Endothelial cell of umbilical vein (primary cell): ENCODE data around the gene ZNF689. TPM values are rescaled to one million over a fixed set of nuclear protein-coding genes. Genes with fewer than 3 reads are reported as not detected.

ENCODE experiments used
- BruUV-seq: library from RNA; stranded (reverse); fragments of 400-500 nt; replicated peaks from 2 replicates; lab custom pipeline; 2021; lab: Mats Ljungman, UMichigan
- CTCF ChIA-PET: fragments of 300-600, 350-600 bp; sonication (Branson Sonifier 250); formaldehyde crosslinking; loops from one replicate; lab custom pipeline; 2021; ENCODE audit warnings: antibody characterized with exemption, inconsistent platforms; lab: Charles Lee
- POLR2A ChIA-PET: fragments of 300-600, 350-600 bp; sonication (Branson Sonifier 250); formaldehyde crosslinking; loops from one replicate; lab custom pipeline; 2021; ENCODE audit warnings: antibody characterized with exemption, inconsistent platforms; lab: Charles Lee
- DNase-seq: peaks from one replicate; pipeline ENCODE4 v3.0.0-alpha.2; 2011; ENCODE audit warnings: low read depth, low spot score
- FAIRE-seq: peaks from 2 replicates; lab custom pipeline; 2011; peaks lifted over from hg19 to GRCh38; lab: Jason Lieb, UNC
- H2AFZ ChIP-seq: 2 replicates; pipeline ENCODE4 v1.6.0; 2012; ENCODE audit warnings: low read depth, low read length, control low read depth, inconsistent platforms
- H3K27ac ChIP-seq: 2 replicates; pipeline ENCODE4 v1.5.1; 2011; ENCODE audit warnings: low read depth, mild to moderate bottlenecking, control low read depth, low read length, moderate library complexity; ENCODE audit not compliant: insufficient read depth
- H3K27me3 ChIP-seq, 2 experiments: 2 replicates each; pipeline versions ENCODE4 v1.6.0 to v1.6.1; 2011; ENCODE audit warnings: low read length in 2 of 2, mixed read lengths in 1 of 2; ENCODE audit not compliant: control insufficient read depth in 2 of 2, insufficient read depth in 2 of 2
- H3K36me3 ChIP-seq, 2 experiments: 2 replicates in 1 of 2; 3 replicates in 1 of 2; pipeline ENCODE4 v1.5.1; 2011; ENCODE audit warnings: low read length in 2 of 2, mild to moderate bottlenecking in 1 of 2, moderate library complexity in 1 of 2; ENCODE audit not compliant: control insufficient read depth in 2 of 2, insufficient read depth in 2 of 2; ENCODE audit errors: extremely low read depth in 1 of 2
- H3K4me1 ChIP-seq: 3 replicates; pipeline ENCODE4 v1.5.1; 2011; ENCODE audit warnings: mild to moderate bottlenecking, low read length; ENCODE audit not compliant: control insufficient read depth, insufficient read depth; ENCODE audit errors: extremely low read depth
- H3K4me2 ChIP-seq: 2 replicates; pipeline ENCODE4 v1.6.1; 2011; ENCODE audit warnings: low read length, control low read depth, mixed read lengths; ENCODE audit not compliant: insufficient read depth
- H3K4me3 ChIP-seq, 3 experiments: fragments of 200-600 bp in 1 of 3; sonication (generic), shearing (Covaris generic) in 1 of 3; replicated peaks in 1 of 3; 2 replicates each; pipeline ENCODE4 v1.5.1; 2011 to 2016; ENCODE audit warnings: control low read depth in 3 of 3, low read length in 3 of 3, mild to moderate bottlenecking in 2 of 3, inconsistent platforms in 1 of 3, low read depth in 1 of 3, moderate library complexity in 1 of 3; ENCODE audit not compliant: insufficient read depth in 1 of 3
- H3K79me2 ChIP-seq: 2 replicates; pipeline ENCODE4 v1.6.0; 2012; ENCODE audit warnings: low read length, inconsistent platforms; ENCODE audit not compliant: control insufficient read depth, insufficient read depth
- H3K9ac ChIP-seq: replicated peaks from 2 replicates; pipeline ENCODE3; 2011; ENCODE audit warnings: low read length, control low read depth; ENCODE audit not compliant: insufficient read depth; ENCODE audit errors: extremely low read depth
- H3K9me1 ChIP-seq: replicated peaks from 3 replicates; pipeline ENCODE4 v1.6.0; 2011; ENCODE audit warnings: mild to moderate bottlenecking, low read length; ENCODE audit not compliant: control insufficient read depth, insufficient read depth; ENCODE audit errors: extremely low read depth
- H3K9me3 ChIP-seq: replicated peaks from 2 replicates; pipeline ENCODE4 v1.5.1; 2012; ENCODE audit warnings: low read length, inconsistent platforms; ENCODE audit not compliant: control insufficient read depth, insufficient read depth
- H4K20me1 ChIP-seq: replicated peaks from 2 replicates; pipeline ENCODE3; 2011; ENCODE audit warnings: mild to moderate bottlenecking, low read length; ENCODE audit not compliant: control insufficient read depth, insufficient read depth; ENCODE audit errors: extremely low read depth
- CTCF ChIP-seq, 2 donors: IDR thresholded peaks; 1 replicate in 1 of 2; 2 replicates in 1 of 2; pipeline ENCODE4 v1.5.1; 2011; ENCODE audit warnings: low read length in 2 of 2, mild to moderate bottlenecking in 2 of 2, moderate library complexity in 2 of 2, control low read depth in 1 of 2, inconsistent platforms in 1 of 2, low read depth in 1 of 2; ENCODE audit not compliant: insufficient read depth in 1 of 2; ENCODE audit errors: extremely low read depth in 1 of 2
- EZH2 ChIP-seq: IDR thresholded peaks from 2 replicates; pipeline ENCODE4 v1.6.1; 2012; ENCODE audit warnings: borderline replicate concordance, low read depth, mild to moderate bottlenecking, moderate library complexity, low read length, inconsistent platforms; ENCODE audit not compliant: severe bottlenecking
- FOS ChIP-seq: IDR thresholded peaks from 2 replicates; pipeline ENCODE4 v1.6.1; 2011; ENCODE audit warnings: mild to moderate bottlenecking, low read length, moderate library complexity, borderline replicate concordance; ENCODE audit not compliant: insufficient read depth
- GATA2 ChIP-seq: IDR thresholded peaks from 2 replicates; pipeline ENCODE4 v1.7.0; 2011; ENCODE audit warnings: low read depth, mild to moderate bottlenecking, moderate library complexity, mixed read lengths, low read length; ENCODE audit not compliant: insufficient read length, insufficient read depth
- JUN ChIP-seq: IDR thresholded peaks from 2 replicates; pipeline ENCODE4 v1.6.1; 2011; ENCODE audit warnings: borderline replicate concordance, low read depth; ENCODE audit not compliant: insufficient read length, insufficient read depth
- MYC ChIP-seq: IDR thresholded peaks from one replicate; pipeline ENCODE4 v1.6.1; 2011; ENCODE audit warnings: mild to moderate bottlenecking, low read depth, low read length
- POLR2A ChIP-seq: IDR thresholded peaks from 2 replicates; pipeline ENCODE4 v1.6.1; 2012; ENCODE audit warnings: low read depth, mild to moderate bottlenecking, control low read depth, low read length
- POLR2AphosphoS5 ChIP-seq: IDR thresholded peaks from 2 replicates; pipeline ENCODE4 v1.6.1; 2012; ENCODE audit warnings: low read depth, mild to moderate bottlenecking, control low read depth, low read length, moderate library complexity; ENCODE audit not compliant: insufficient read depth
- dilution Hi-C: fragments of 300-500 bp; cut with MboI; formaldehyde crosslinking; loops from one replicate; pipeline ENCODE4 v1.15.0; 2019; ENCODE audit warnings: low sequenced_read_pairs; ENCODE audit not compliant: extremely low pct_ligation_motif_present
- intact Hi-C: fragments of 100-400 bp; cut with micrococcal nuclease; formaldehyde crosslinking; loops from one replicate; pipeline ENCODE4 v1.10.0; 2022
- polyA plus RNA-seq, 4 experiments: library from polyadenylated mRNA; depleted of rRNA in 3 of 4; stranded (reverse) in 3 of 4; unstranded in 1 of 4; fragments of >200 nt; gene quantifications; 2 replicates each; pipeline versions ENCODE4 v1.2.1 to v1.2.3, GENCODE V29; 2011 to 2012; ENCODE audit warnings: missing spikeins in 1 of 4
- total RNA-seq: library from RNA; stranded (reverse); gene quantifications from 2 replicates; pipeline ENCODE4 v1.2.3, GENCODE V29; 2021
- TF ChIP-seq, protein P1 (sequence below): IDR thresholded peaks from 2 replicates; pipeline ENCODE4 v1.6.1; 2011; ENCODE audit not compliant: insufficient read depth, insufficient read length

ZNF689 gene
- total and polyA plus RNA-seq, 2 donors (not counting 3 experiments of a cell fraction or from before 2014, with no cell fraction given): 7.5 to 8.4 TPM

GRCh38 chr16:30600929-30601328 lies 9.3 kb downstream of the ZNF689 start:
- no peak overlapping the region for H3K4me2 ChIP-seq
- no peak overlapping the region for H3K4me3 ChIP-seq
- ChIA-PET POLR2A (no interaction called here), CTCF (interaction anchor here (1.2 to 2.9 kb wide), 3 partner anchors 14 to 171 kb away, joined by 6 to 15 read pairs (median 7); partner anchors contain the start of gene DCTPP1)
- TF ChIP-seq FOS (no peak), GATA2 (no peak), EZH2 (no peak), POLR2A (no peak), MYC (no peak), JUN (no peak), CTCF (IDR thresholded peaks at IDR 0.05; ENCODE audit: extremely low read depth in 1 of 2, insufficient read depth in 1 of 2, low read depth in 1 of 2, low read length in 2 of 2) (no peak), POLR2AphosphoS5 (no peak)
- TF ChIP-seq, protein P1, sequence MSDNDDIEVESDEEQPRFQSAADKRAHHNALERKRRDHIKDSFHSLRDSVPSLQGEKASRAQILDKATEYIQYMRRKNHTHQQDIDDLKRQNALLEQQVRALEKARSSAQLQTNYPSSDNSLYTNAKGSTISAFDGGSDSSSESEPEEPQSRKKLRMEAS: no peak
- FAIRE-seq: no peak
- H3K4me1 ChIP-seq: no peaks in the 10 kb centered on the region
- no peak for DNase-seq
- dilution Hi-C loops (no loop called here), intact Hi-C loops (no loop called here)
- H3K9me1 ChIP-seq: no peaks in the 10 kb centered on the region
- H3K9ac ChIP-seq: no peak overlapping the region
- no peaks in the 10 kb centered on the region for H3K79me2 ChIP-seq
- H2AFZ ChIP-seq: no peak overlapping the region
- H3K27me3 ChIP-seq: no peaks in the 10 kb centered on the region
- H3K36me3 ChIP-seq: peaks cover 0 to 18% of the 10 kb centered on the region in 2 experiments
- no peak overlapping the region for H3K27ac ChIP-seq
- no peaks in the 10 kb centered on the region for H4K20me1 ChIP-seq
- no peaks in the 10 kb centered on the region for H3K9me3 ChIP-seq
- no TSS peak for BruUV-seq
